Bronchus fibroblast of lung (primary cell): ENCODE data around the gene UGT1A1. TPM values are rescaled to one million over a fixed set of nuclear protein-coding genes. Genes with fewer than 3 reads are reported as not detected.

ENCODE experiments used
- total RNA-seq: library from RNA; depleted of rRNA; stranded (reverse); fragments of >200 nt; gene quantifications from 2 replicates; pipeline ENCODE4 v1.2.3, GENCODE V29; 2015

UGT1A1 gene
- total RNA-seq: not detected in 2 replicates

GRCh38 chr2:233760043-233760442, at the start of gene UGT1A1:
Gene UGT1A1 (plus strand): TSS chr2:233760270. CDS start chr2:233760288, 18 bp downstream.

GRCh38 chr2:233712611-233713261, 47.3 kb upstream of the UGT1A1 start, which contains the start of gene UGT1A5:
Gene UGT1A5 (plus strand): TSS chr2:233712907. CDS start chr2:233712992, 85 bp downstream.

GRCh38 chr2:233718552-233718951, 41.5 kb upstream of the UGT1A1 start, which contains the start of gene UGT1A4:
Gene UGT1A4 (plus strand): TSS chr2:233718736. CDS start chr2:233718821, 85 bp downstream.

GRCh38 chr2:233728723-233729301, 31.3 kb upstream of the UGT1A1 start, which contains the start of gene UGT1A3:
Gene UGT1A3 (plus strand): TSS chr2:233729042. CDS start chr2:233729127, 85 bp downstream.

GRCh38 chr2:233778030-233778429, 18.0 kb downstream of the UGT1A1 start, which contains the start of gene MROH2A:
Gene MROH2A (plus strand): TSS chr2:233778330. CDS start chr2:233779359, 1,029 bp downstream.

Other genes starting within 250 kb of the UGT1A1 start
- gene USP40, start 193.5 kb upstream of the UGT1A1 start, total RNA-seq: 15.5 and 21.0 TPM in 2 replicates
- not detected in 2 replicates for gene UGT1A8, start 142.6 kb upstream of the UGT1A1 start, total RNA-seq
- gene UGT1A10, start 123.8 kb upstream of the UGT1A1 start, total RNA-seq: not detected in 2 replicates
- gene UGT1A9, start 88.4 kb upstream of the UGT1A1 start, total RNA-seq: not detected in 2 replicates
- gene UGT1A7, start 78.4 kb upstream of the UGT1A1 start, total RNA-seq: not detected in 2 replicates
- gene UGT1A6, start 67.4 kb upstream of the UGT1A1 start, total RNA-seq: not detected in 2 replicates
- gene UGT1A5, start 47.4 kb upstream of the UGT1A1 start, total RNA-seq: not detected in 2 replicates
- not detected in 2 replicates for gene UGT1A4, start 41.5 kb upstream of the UGT1A1 start, total RNA-seq
- gene UGT1A3, start 31.2 kb upstream of the UGT1A1 start, total RNA-seq: not detected in 2 replicates
- not detected in 2 replicates for gene MROH2A, start 18.1 kb downstream of the UGT1A1 start, total RNA-seq
- 39.4 and 40.5 TPM in 2 replicates for gene HJURP, start 94.3 kb downstream of the UGT1A1 start, total RNA-seq
- gene TRPM8, start 157.1 kb downstream of the UGT1A1 start, total RNA-seq: not detected in 2 replicates